CD14-positive monocyte (primary cell): ENCODE data around the gene SUB1. TPM values are rescaled to one million over a fixed set of nuclear protein-coding genes. Genes with fewer than 3 reads are reported as not detected.

Experiments used
- DNase-seq, 3 donors: peaks; one replicate each; pipeline ENCODE4 v3.0.0-alpha.2; 2011 to 2022
- H2AFZ ChIP-seq: 2 replicates; pipeline ENCODE4 v1.6.0; 2012; ENCODE audit warnings: mild to moderate bottlenecking, low read depth, low read length, inconsistent platforms; ENCODE audit not compliant: insufficient read depth, poor library complexity, severe bottlenecking
- H3K27ac ChIP-seq, 2 donors: 1 replicate in 1 of 2; 2 replicates in 1 of 2; pipeline ENCODE4 v1.5.1; 2012 to 2013; ENCODE audit warnings: low read length in 2 of 2, control low read depth in 1 of 2, inconsistent platforms in 1 of 2, low read depth in 1 of 2, mild to moderate bottlenecking in 1 of 2
- H3K27me3 ChIP-seq, 2 donors: one replicate each; pipeline versions ENCODE4 v1.6.0 to v1.6.1; 2011 to 2013; ENCODE audit warnings: low read length in 2 of 2; ENCODE audit not compliant: control insufficient read depth in 2 of 2, insufficient read depth in 2 of 2
- H3K36me3 ChIP-seq, 2 donors: replicated peaks in 1 of 2; 1 replicate in 1 of 2; 2 replicates in 1 of 2; pipeline versions ENCODE4 v1.5.1 to v1.6.1; 2012 to 2013; ENCODE audit warnings: low read length in 2 of 2, control low read depth in 1 of 2, inconsistent platforms in 1 of 2, mild to moderate bottlenecking in 1 of 2; ENCODE audit not compliant: insufficient read depth in 2 of 2, control insufficient read depth in 1 of 2
- H3K4me1 ChIP-seq, 2 donors: 1 replicate in 1 of 2; 2 replicates in 1 of 2; pipeline versions ENCODE4 v1.5.1 to v1.6.1; 2012 to 2013; ENCODE audit warnings: low read length in 2 of 2, control low read depth in 1 of 2, inconsistent platforms in 1 of 2, mild to moderate bottlenecking in 1 of 2, moderate library complexity in 1 of 2; ENCODE audit not compliant: insufficient read depth in 2 of 2, control insufficient read depth in 1 of 2
- H3K4me2 ChIP-seq: replicated peaks from 2 replicates; pipeline ENCODE3; 2012; ENCODE audit warnings: low read length, moderate library complexity, mild to moderate bottlenecking; ENCODE audit not compliant: poor library complexity, severe bottlenecking; ENCODE audit errors: extremely low read depth
- H3K4me3 ChIP-seq, 3 experiments: fragments of 200-600 bp in 1 of 3; sonication (generic) in 1 of 3; replicated peaks in 1 of 3; 1 replicate in 2 of 3; 2 replicates in 1 of 3; pipeline ENCODE4 v1.5.1; 2011 to 2013; ENCODE audit warnings: low read length in 3 of 3, mild to moderate bottlenecking in 3 of 3, control low read depth in 2 of 3, low read depth in 2 of 3, inconsistent platforms in 1 of 3, moderate library complexity in 1 of 3
- H3K79me2 ChIP-seq: 2 replicates; pipeline ENCODE4 v1.6.0; 2012; ENCODE audit warnings: mild to moderate bottlenecking, control low read depth, inconsistent platforms, low read length, moderate library complexity; ENCODE audit not compliant: insufficient read depth
- H3K9ac ChIP-seq: 2 replicates; pipeline ENCODE4 v1.6.0; 2017; ENCODE audit warnings: low read length, mild to moderate bottlenecking; ENCODE audit not compliant: insufficient read depth, poor library complexity, severe bottlenecking
- H3K9me3 ChIP-seq, 2 donors: replicated peaks in 1 of 2; 1 replicate in 1 of 2; 2 replicates in 1 of 2; pipeline versions ENCODE4 v1.5.1 to v1.6.1; 2012 to 2013; ENCODE audit warnings: low read length in 2 of 2, control low read depth in 1 of 2; ENCODE audit not compliant: control insufficient read depth in 1 of 2, insufficient read depth in 1 of 2
- H4K20me1 ChIP-seq: 2 replicates; pipeline ENCODE4 v1.6.0; 2012; ENCODE audit warnings: mild to moderate bottlenecking, low read length, control low read depth, moderate library complexity; ENCODE audit not compliant: insufficient read depth
- H3K27ac Mint-ChIP-seq, 7 donors: one replicate each; pipeline ENCODE4 v1.8.0; 2020; ENCODE audit warnings: mild to moderate bottlenecking in 7 of 7, mixed read lengths in 7 of 7, moderate library complexity in 6 of 7, inconsistent platforms in 2 of 7
- H3K27me3 Mint-ChIP-seq, 3 donors: one replicate each; pipeline ENCODE4 v1.8.0; 2021 to 2022; ENCODE audit warnings: low read depth in 3 of 3, mild to moderate bottlenecking in 3 of 3, mixed read lengths in 3 of 3, moderate library complexity in 3 of 3, inconsistent platforms in 1 of 3
- H3K36me3 Mint-ChIP-seq, 2 donors: one replicate each; pipeline ENCODE4 v1.8.0; 2020; ENCODE audit warnings: mixed read lengths in 2 of 2, inconsistent platforms in 1 of 2, mild to moderate bottlenecking in 1 of 2
- H3K4me1 Mint-ChIP-seq: one replicate; pipeline ENCODE4 v1.8.0; 2020; ENCODE audit warnings: mild to moderate bottlenecking, mixed read lengths
- H3K4me3 Mint-ChIP-seq, 2 donors: one replicate each; pipeline ENCODE4 v1.8.0; 2020; ENCODE audit warnings: mild to moderate bottlenecking in 2 of 2, mixed read lengths in 2 of 2, moderate library complexity in 1 of 2
- H3K9me3 Mint-ChIP-seq, 7 donors: one replicate each; pipeline ENCODE4 v1.8.0; 2020 to 2022; ENCODE audit warnings: mixed read lengths in 7 of 7, mild to moderate bottlenecking in 6 of 7, moderate library complexity in 6 of 7, inconsistent platforms in 2 of 7
- CTCF ChIP-seq: fragments of 200-600 bp; IDR thresholded peaks from one replicate; pipeline ENCODE4 v1.8.0; 2022; ENCODE audit warnings: antibody characterized with exemption, mild to moderate bottlenecking
- WGBS: methylation state at CpG from one replicate; pipeline ENCODE4 v1.1.5; 2013; ENCODE audit warnings: missing lambda C conversion rate; ENCODE audit not compliant: insufficient coverage; 5-methylcytosine and 5-hydroxymethylcytosine counted together
- intact Hi-C, 2 donors: fragments of 100-400 bp; cut with micrococcal nuclease; formaldehyde crosslinking; loops; one replicate each; pipeline versions ENCODE4 v1.15.0 to v1.15.1; 2023
- polyA plus RNA-seq, 3 donors: library from polyadenylated mRNA; depleted of rRNA in 1 of 3; unstranded in 2 of 3; stranded (reverse) in 1 of 3; fragments of 300-500 nt in 2 of 3; fragments of >200 nt in 1 of 3; fragmentation: Illumina TruSeq in 2 of 3; gene quantifications; 1 replicate in 2 of 3; 2 replicates in 1 of 3; pipeline ENCODE4 v1.2.3, GENCODE V29; 2012 to 2021

The SUB1 gene
- polyA plus RNA-seq, 3 donors: 74.3 to 454 (median 399) TPM

GRCh38 chr5:32642276-32643002 is 57.1 kb downstream of the SUB1 start:
- no CpG with 5 or more reads among the region's 2 CpGs for WGBS
- no peak for TF ChIP-seq CTCF

GRCh38 chr5:32645246-32645645 is 59.9 kb downstream of the SUB1 start:
- no peak for DNase-seq
- 100% methylated on average over 3 of the region's 5 CpGs for WGBS
- H3K9ac ChIP-seq: no peak overlapping the region

More at GRCh38 chr5:32642276-32643002, 57.1 kb downstream of the SUB1 start:
- H3K9me3 ChIP-seq: no peaks in the 10 kb centered on the region
- H2AFZ ChIP-seq: no peak overlapping the region
- intact Hi-C loops: no loop called here
- no peaks in the 10 kb centered on the region for H4K20me1 ChIP-seq
- no peaks in the 10 kb centered on the region for H3K27me3 ChIP-seq
- no peak overlapping the region for H3K27ac Mint-ChIP-seq
- H3K36me3 Mint-ChIP-seq: no peaks in the 10 kb centered on the region
- H3K4me1 ChIP-seq: no peaks in the 10 kb centered on the region
- no peaks in the 10 kb centered on the region for H3K36me3 ChIP-seq
- H3K79me2 ChIP-seq: no peaks in the 10 kb centered on the region
- peaks cover 0 to 5% (median 2%) of the 10 kb centered on the region in 7 donors for H3K9me3 Mint-ChIP-seq
- H3K4me3 ChIP-seq: no peak overlapping the region
- H3K4me3 Mint-ChIP-seq: no peak overlapping the region
- H3K4me2 ChIP-seq: no peak overlapping the region
- no peak overlapping the region for H3K9ac ChIP-seq
- DNase-seq: no peak
- no peaks in the 10 kb centered on the region for H3K4me1 Mint-ChIP-seq
- no peaks in the 10 kb centered on the region for H3K27me3 Mint-ChIP-seq
- no peak overlapping the region for H3K27ac ChIP-seq

More at GRCh38 chr5:32645246-32645645, 59.9 kb downstream of the SUB1 start:
- Histone ChIP-seq H3K4me2 (no peak overlapping the region), H3K4me3 (no peak overlapping the region), H3K36me3 (no peaks in the 10 kb centered on the region), H3K27ac (no peak overlapping the region), H3K9me3 (no peaks in the 10 kb centered on the region), H4K20me1 (no peaks in the 10 kb centered on the region), H2AFZ (no peak overlapping the region), H3K79me2 (no peaks in the 10 kb centered on the region), H3K4me1 (no peaks in the 10 kb centered on the region), H3K27me3 (no peaks in the 10 kb centered on the region)
- no peak for TF ChIP-seq CTCF
- H3K27me3 Mint-ChIP-seq: peaks cover 0 to 2% (median 0%) of the 10 kb centered on the region in 3 donors
- H3K9me3 Mint-ChIP-seq: peaks cover 0 to 7% (median 3%) of the 10 kb centered on the region in 7 donors
- no peak overlapping the region for H3K4me3 Mint-ChIP-seq
- H3K4me1 Mint-ChIP-seq: no peaks in the 10 kb centered on the region
- H3K27ac Mint-ChIP-seq: no peak overlapping the region
- H3K36me3 Mint-ChIP-seq: no peaks in the 10 kb centered on the region
- intact Hi-C loops: no loop called here
